Fibroblast of lung (primary cell): ENCODE results near the gene SECTM1. TPM values are rescaled to one million over a fixed set of nuclear protein-coding genes. Genes with fewer than 3 reads are reported as not detected.

Experiments used
- DNase-seq, 2 donors: peaks; one replicate each; pipeline versions ENCODE4 v3.0.0 to v3.0.0-alpha.2; 2010; ENCODE audit warnings: low read depth in 2 of 2
- H2AFZ ChIP-seq: 2 replicates; pipeline ENCODE4 v1.5.1; 2012; ENCODE audit warnings: low read length, control low read depth, inconsistent platforms
- H3K27ac ChIP-seq: 2 replicates; pipeline ENCODE4 v1.5.1; 2011; ENCODE audit warnings: low read length, control low read depth; ENCODE audit not compliant: insufficient read depth
- H3K27me3 ChIP-seq: 2 replicates; pipeline ENCODE4 v1.5.1; 2011; ENCODE audit warnings: mild to moderate bottlenecking, low read length; ENCODE audit not compliant: control insufficient read depth, insufficient read depth
- H3K36me3 ChIP-seq: 2 replicates; pipeline ENCODE4 v1.5.1; 2011; ENCODE audit warnings: low read length; ENCODE audit not compliant: control insufficient read depth, insufficient read depth
- H3K4me1 ChIP-seq: 2 replicates; pipeline ENCODE4 v1.5.1; 2011; ENCODE audit warnings: low read length; ENCODE audit not compliant: control insufficient read depth, insufficient read depth; ENCODE audit errors: extremely low read depth
- H3K4me2 ChIP-seq: 2 replicates; pipeline ENCODE4 v1.5.1; 2011; ENCODE audit warnings: low read length, control low read depth; ENCODE audit not compliant: insufficient read depth; ENCODE audit errors: extremely low read depth
- H3K4me3 ChIP-seq, 4 experiments: fragments of 200-600 bp in 1 of 4; sonication (generic) in 1 of 4; replicated peaks in 1 of 4; 2 replicates each; pipeline ENCODE4 v1.5.1; 2011 to 2016; ENCODE audit warnings: low read length in 4 of 4, low read depth in 3 of 4, mild to moderate bottlenecking in 3 of 4, control low read depth in 2 of 4, inconsistent platforms in 1 of 4, mixed read lengths in 1 of 4; ENCODE audit not compliant: insufficient read depth in 1 of 4; ENCODE audit errors: control extremely low read depth in 1 of 4
- H3K79me2 ChIP-seq: 2 replicates; pipeline ENCODE4 v1.5.1; 2012; ENCODE audit warnings: mild to moderate bottlenecking, low read length, inconsistent platforms; ENCODE audit not compliant: control insufficient read depth, insufficient read depth
- H3K9ac ChIP-seq: 2 replicates; pipeline ENCODE4 v1.5.1; 2011; ENCODE audit warnings: mild to moderate bottlenecking, low read length, control low read depth; ENCODE audit not compliant: insufficient read depth
- H3K9me3 ChIP-seq: 2 replicates; pipeline ENCODE4 v1.5.1; 2012; ENCODE audit warnings: low read depth, low read length; ENCODE audit not compliant: control insufficient read depth, insufficient read depth
- H4K20me1 ChIP-seq: 2 replicates; pipeline ENCODE4 v1.5.1; 2011; ENCODE audit warnings: low read length; ENCODE audit not compliant: control insufficient read depth, insufficient read depth; ENCODE audit errors: extremely low read depth
- CTCF ChIP-seq, 2 donors: IDR thresholded peaks in 1 of 2; conservative IDR thresholded peaks in 1 of 2; 1 replicate in 1 of 2; 2 replicates in 1 of 2; pipeline ENCODE4 v1.5.1; 2011 to 2012; ENCODE audit warnings: low read length in 2 of 2, control low read depth in 1 of 2, inconsistent platforms in 1 of 2, low read depth in 1 of 2, mild to moderate bottlenecking in 1 of 2
- EZH2 ChIP-seq: IDR thresholded peaks from 2 replicates; pipeline ENCODE4 v1.5.1; 2012; ENCODE audit warnings: low read length, control low read depth, mild to moderate bottlenecking; ENCODE audit errors: missing control alignments
- polyA plus RNA-seq, 2 donors: library from polyadenylated mRNA; depleted of rRNA in 1 of 2; stranded (reverse) in 1 of 2; unstranded in 1 of 2; fragments of >200 nt; gene quantifications; 2 replicates each; pipeline ENCODE4 v1.2.1, GENCODE V29; 2011 to 2012; ENCODE audit warnings: missing spikeins in 1 of 2
- total RNA-seq: library from RNA; depleted of rRNA; stranded (reverse); fragments of >200 nt; gene quantifications from 2 replicates; pipeline ENCODE4 v1.2.1, GENCODE V29; 2014

SECTM1 gene
- total and polyA plus RNA-seq, 2 donors (not counting 1 experiment from before 2014, with no cell fraction given): 17.3 to 17.5 TPM

- TF ChIP-seq CTCF (conservative IDR thresholded peaks at IDR 0.05 in 1 of 2, IDR thresholded peaks at IDR 0.05 in 1 of 2; ENCODE audit: low read depth in 1 of 2, low read length in 2 of 2) (no peak), EZH2 (no peak)
- no peaks in the 10 kb centered on the region for H3K9me3 ChIP-seq
- H3K27ac ChIP-seq: no peak overlapping the region
- no peak overlapping the region for H2AFZ ChIP-seq
- H3K4me1 ChIP-seq: peaks cover 5% of the 10 kb centered on the region
- H3K4me3 ChIP-seq: no peak overlapping the region
- DNase-seq: no peak
- H3K4me2 ChIP-seq: no peak overlapping the region
- no peaks in the 10 kb centered on the region for H3K79me2 ChIP-seq
- H4K20me1 ChIP-seq: no peaks in the 10 kb centered on the region
- H3K27me3 ChIP-seq: no peaks in the 10 kb centered on the region
- no peaks in the 10 kb centered on the region for H3K36me3 ChIP-seq
- no peak overlapping the region for H3K9ac ChIP-seq
Observed at GRCh38 chr17:82278308-82278707, 55.3 kb downstream of the SECTM1 start.

GRCh38 chr17:82277851-82278250 lies 55.7 kb downstream of the SECTM1 start:
- DNase-seq: no peak
- no peak overlapping the region for H3K4me2 ChIP-seq
- TF ChIP-seq CTCF (conservative IDR thresholded peaks at IDR 0.05 in 1 of 2, IDR thresholded peaks at IDR 0.05 in 1 of 2; ENCODE audit: low read depth in 1 of 2, low read length in 2 of 2) (no peak), EZH2 (no peak)
- H3K79me2 ChIP-seq: peaks cover 3% of the 10 kb centered on the region
- H3K4me3 ChIP-seq: no peak overlapping the region
- peaks cover under 1% of the 10 kb centered on the region for H3K4me1 ChIP-seq
- H2AFZ ChIP-seq: no peak overlapping the region
- no peak overlapping the region for H3K9ac ChIP-seq
- H3K36me3 ChIP-seq: no peaks in the 10 kb centered on the region
- H3K27me3 ChIP-seq: no peaks in the 10 kb centered on the region
- no peaks in the 10 kb centered on the region for H3K9me3 ChIP-seq
- H4K20me1 ChIP-seq: no peaks in the 10 kb centered on the region
- H3K27ac ChIP-seq: no peak overlapping the region

GRCh38 chr17:82276938-82277337 lies 56.6 kb downstream of the SECTM1 start:
- Histone ChIP-seq H3K36me3 (no peaks in the 10 kb centered on the region), H3K4me3 (no peak overlapping the region), H4K20me1 (no peaks in the 10 kb centered on the region), H3K79me2 (peaks cover 12% of the 10 kb centered on the region), H3K27ac (no peak overlapping the region), H3K9me3 (no peaks in the 10 kb centered on the region), H3K4me1 (no peaks in the 10 kb centered on the region), H3K27me3 (no peaks in the 10 kb centered on the region), H3K9ac (no peak overlapping the region), H2AFZ (no peak overlapping the region), H3K4me2 (no peak overlapping the region)
- no peak for TF ChIP-seq EZH2
- TF ChIP-seq CTCF (conservative IDR thresholded peaks at IDR 0.05 in 1 of 2, IDR thresholded peaks at IDR 0.05 in 1 of 2; ENCODE audit: low read depth in 1 of 2, low read length in 2 of 2): no peak
- DNase-seq: no peak
